ENCODE data around the gene NSRP1. TPM values are rescaled to one million over a fixed set of nuclear protein-coding genes. Genes with fewer than 3 reads are reported as not detected.
A peak's percentile ranks its signal among the peaks of the same experiment; 100 is the strongest.
"Not testable (repeated sequence)": the region's sequence is repeated elsewhere in the genome, so short reads cannot be mapped to it uniquely, and the experiment has no call there.

NSRP1 gene
- total RNA-seq, 6 donors from 2014 or later, result 23.1 to 78.6 (median 32.7) TPM

DNA sequence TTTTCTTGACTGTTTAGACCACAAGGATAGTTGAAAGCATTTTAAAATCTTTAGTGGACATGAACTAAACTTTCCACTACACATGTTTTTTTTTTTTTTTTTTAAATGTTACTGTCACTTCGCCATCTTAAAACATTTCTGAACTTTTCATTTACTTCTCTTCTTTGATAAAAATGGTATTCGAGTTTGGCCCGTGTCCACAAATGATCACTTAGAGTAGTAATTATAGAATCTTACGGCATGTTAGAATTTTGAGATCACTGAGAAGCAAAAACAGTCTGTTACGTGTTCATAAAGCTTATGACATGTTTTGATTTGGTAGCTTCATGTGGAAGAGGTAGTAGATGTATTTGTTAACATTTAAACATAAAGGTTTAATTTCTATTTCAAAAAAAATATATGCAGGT lies 1.1 kb downstream of the NSRP1 start:
- WGBS, 2 donors, result 36 to 44% methylated on average over 5 of the region's 5 CpGs

GRCh38 chr17:30118635-30119034 lies 2.0 kb downstream of the NSRP1 start:
- not testable (repeated sequence) for H3K27ac ChIP-seq; DNase-seq; H3K4me3 ChIP-seq; H3K9me3 ChIP-seq; H3K27me3 ChIP-seq; ATAC-seq (ENCODE audit: low FRiP score in 2 of 2)
- Histone ChIP-seq H3K4me1 (peaks cover 10 to 33% (median 16%) of the 10 kb centered on the region in 4 donors), H3K36me3 (peaks cover 0 to 35% (median 10%) of the 10 kb centered on the region in 4 donors)
- WGBS, 2 donors, result 88 to 94% methylated on average over 7 of the region's 7 CpGs

More for the DNA sequence above, 1.1 kb downstream of the NSRP1 start:
- TF ChIP-seq, protein P1, sequence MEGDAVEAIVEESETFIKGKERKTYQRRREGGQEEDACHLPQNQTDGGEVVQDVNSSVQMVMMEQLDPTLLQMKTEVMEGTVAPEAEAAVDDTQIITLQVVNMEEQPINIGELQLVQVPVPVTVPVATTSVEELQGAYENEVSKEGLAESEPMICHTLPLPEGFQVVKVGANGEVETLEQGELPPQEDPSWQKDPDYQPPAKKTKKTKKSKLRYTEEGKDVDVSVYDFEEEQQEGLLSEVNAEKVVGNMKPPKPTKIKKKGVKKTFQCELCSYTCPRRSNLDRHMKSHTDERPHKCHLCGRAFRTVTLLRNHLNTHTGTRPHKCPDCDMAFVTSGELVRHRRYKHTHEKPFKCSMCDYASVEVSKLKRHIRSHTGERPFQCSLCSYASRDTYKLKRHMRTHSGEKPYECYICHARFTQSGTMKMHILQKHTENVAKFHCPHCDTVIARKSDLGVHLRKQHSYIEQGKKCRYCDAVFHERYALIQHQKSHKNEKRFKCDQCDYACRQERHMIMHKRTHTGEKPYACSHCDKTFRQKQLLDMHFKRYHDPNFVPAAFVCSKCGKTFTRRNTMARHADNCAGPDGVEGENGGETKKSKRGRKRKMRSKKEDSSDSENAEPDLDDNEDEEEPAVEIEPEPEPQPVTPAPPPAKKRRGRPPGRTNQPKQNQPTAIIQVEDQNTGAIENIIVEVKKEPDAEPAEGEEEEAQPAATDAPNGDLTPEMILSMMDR (IDR thresholded peaks at IDR 0.05), result no peak
- no peak for TF ChIP-seq EP300 (IDR thresholded peaks at IDR 0.05)
- no peak for TF ChIP-seq POLR2AphosphoS5 (IDR thresholded peaks at IDR 0.05)
- Histone ChIP-seq H3K36me3 (peaks cover 0 to 26% (median 9%) of the 10 kb centered on the region in 4 donors), H3K9me3 (no peaks in the 10 kb centered on the region), H3K4me1 (peaks cover 10 to 30% (median 14%) of the 10 kb centered on the region in 4 donors), H3K4me3 (peak overlapping the region in 3 of 4 donors; percentile 52 to 57 (median 55)), H3K27me3 (no peaks in the 10 kb centered on the region), H3K27ac (peak overlapping the region; percentile 92 to 99 (median 93))
- no peak for ATAC-seq (ENCODE audit: low FRiP score in 2 of 2)
- no peak for DNase-seq

GRCh38 chr17:30124273-30124796 lies 7.7 kb downstream of the NSRP1 start:
- DNase-seq, result no peak
- Histone ChIP-seq H3K4me3 (no peak overlapping the region), H3K36me3 (peaks cover 0 to 51% (median 14%) of the 10 kb centered on the region in 4 donors), H3K27me3 (no peaks in the 10 kb centered on the region), H3K27ac (no peak overlapping the region), H3K9me3 (no peaks in the 10 kb centered on the region), H3K4me1 (peaks cover 6 to 25% (median 13%) of the 10 kb centered on the region in 4 donors)
- no peak for ATAC-seq (ENCODE audit: low FRiP score in 2 of 2)
- 94 to 95% methylated on average over 4 of the region's 4 CpGs for WGBS, 2 donors
- no peak for TF ChIP-seq EP300 (IDR thresholded peaks at IDR 0.05)

GRCh38 chr17:30130121-30130520 lies 13.5 kb downstream of the NSRP1 start:
- 85 to 90% methylated on average over 1 of the region's 1 CpG for WGBS, 2 donors
- no peak overlapping the region for H3K27ac ChIP-seq
- no peaks in the 10 kb centered on the region for H3K9me3 ChIP-seq
- H3K4me1 ChIP-seq, result peaks cover 0 to 11% (median 6%) of the 10 kb centered on the region in 4 donors
- TF ChIP-seq EP300 (IDR thresholded peaks at IDR 0.05) (no peak), POLR2AphosphoS5 (IDR thresholded peaks at IDR 0.05) (no peak), POLR2A (IDR thresholded peaks at IDR 0.05) (no peak)
- TF ChIP-seq, protein P1 (IDR thresholded peaks at IDR 0.05), result no peak
- H3K4me3 ChIP-seq, result no peak overlapping the region
- DNase-seq (no peak), ATAC-seq (ENCODE audit: low FRiP score in 2 of 2) (no peak)
- peaks cover 0 to 35% (median 10%) of the 10 kb centered on the region in 4 donors for H3K36me3 ChIP-seq
- H3K27me3 ChIP-seq, result no peaks in the 10 kb centered on the region

DNA sequence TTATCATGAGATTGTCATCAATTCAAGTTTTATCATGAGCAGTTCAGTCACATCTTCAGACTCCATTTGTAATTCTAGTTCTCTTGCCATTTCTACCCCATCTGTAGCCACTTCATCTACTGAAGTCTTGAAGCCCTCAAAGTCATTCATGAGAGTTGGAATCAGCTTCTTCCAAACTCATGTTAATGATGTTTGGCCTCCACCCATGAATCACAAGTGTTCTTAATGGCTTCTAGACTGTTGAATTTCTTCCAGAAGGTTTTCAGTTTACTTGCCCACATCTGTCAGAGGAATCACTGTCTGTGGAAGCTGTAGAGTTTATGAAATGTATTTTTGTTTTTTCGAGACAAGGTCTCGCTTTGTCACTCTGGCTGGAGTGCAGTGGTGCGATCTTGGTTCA lies 16.0 kb downstream of the NSRP1 start:
- Histone ChIP-seq H3K4me3 (no peak overlapping the region), H3K27me3 (no peaks in the 10 kb centered on the region), H3K27ac (no peak overlapping the region), H3K9me3 (no peaks in the 10 kb centered on the region), H3K4me1 (peaks cover 0 to 6% (median 0%) of the 10 kb centered on the region in 4 donors), H3K36me3 (peaks cover 0 to 41% (median 12%) of the 10 kb centered on the region in 4 donors)
- ATAC-seq (ENCODE audit: low FRiP score in 2 of 2) (no peak), DNase-seq (no peak)
- 78 to 87% methylated on average over 3 of the region's 3 CpGs for WGBS, 2 donors
- TF ChIP-seq POLR2A (IDR thresholded peaks at IDR 0.05) (no peak), POLR2AphosphoS5 (IDR thresholded peaks at IDR 0.05) (no peak), EP300 (IDR thresholded peaks at IDR 0.05) (no peak)
- TF ChIP-seq, protein P1 (IDR thresholded peaks at IDR 0.05), result no peak

- WGBS, 2 donors, result 93 to 94% methylated on average over 3 of the region's 3 CpGs
- Histone ChIP-seq H3K9me3 (no peaks in the 10 kb centered on the region), H3K27ac (no peak overlapping the region), H3K27me3 (no peaks in the 10 kb centered on the region), H3K4me3 (no peak overlapping the region), H3K4me1 (peaks cover 0 to 6% (median 0%) of the 10 kb centered on the region in 4 donors), H3K36me3 (peaks cover 0 to 35% (median 10%) of the 10 kb centered on the region in 4 donors)
- ATAC-seq (ENCODE audit: low FRiP score in 2 of 2) (no peak), DNase-seq (no peak)
- TF ChIP-seq POLR2A (IDR thresholded peaks at IDR 0.05), result no peak
Observed at GRCh38 chr17:30133197-30133596, 16.6 kb downstream of the NSRP1 start.
